OCI-LY7 (cell line): Measurements from ENCODE around the gene SLC25A1.

Source experiments
- EZH2phosphoT487 ChIP-seq: fragments of 200-600 bp; sonication (generic); IDR thresholded peaks from 2 replicates; pipeline ENCODE4 v1.6.1; 2018; ENCODE audit warnings: low read depth, borderline replicate concordance, mild to moderate bottlenecking, mixed run types, antibody characterized with exemption, low read length, moderate library complexity, mixed read lengths
- TF ChIP-seq, protein P1 (sequence below): fragments of 200-600 bp; sonication (generic); conservative IDR thresholded peaks from 2 replicates; pipeline ENCODE4 v1.5.1; 2014; ENCODE audit warnings: mild to moderate bottlenecking, antibody characterized with exemption, low read length, moderate library complexity, mixed read lengths

GRCh38 chr22:19174106-19175025, 4.2 kb downstream of the SLC25A1 start:
- TF ChIP-seq, protein P1, sequence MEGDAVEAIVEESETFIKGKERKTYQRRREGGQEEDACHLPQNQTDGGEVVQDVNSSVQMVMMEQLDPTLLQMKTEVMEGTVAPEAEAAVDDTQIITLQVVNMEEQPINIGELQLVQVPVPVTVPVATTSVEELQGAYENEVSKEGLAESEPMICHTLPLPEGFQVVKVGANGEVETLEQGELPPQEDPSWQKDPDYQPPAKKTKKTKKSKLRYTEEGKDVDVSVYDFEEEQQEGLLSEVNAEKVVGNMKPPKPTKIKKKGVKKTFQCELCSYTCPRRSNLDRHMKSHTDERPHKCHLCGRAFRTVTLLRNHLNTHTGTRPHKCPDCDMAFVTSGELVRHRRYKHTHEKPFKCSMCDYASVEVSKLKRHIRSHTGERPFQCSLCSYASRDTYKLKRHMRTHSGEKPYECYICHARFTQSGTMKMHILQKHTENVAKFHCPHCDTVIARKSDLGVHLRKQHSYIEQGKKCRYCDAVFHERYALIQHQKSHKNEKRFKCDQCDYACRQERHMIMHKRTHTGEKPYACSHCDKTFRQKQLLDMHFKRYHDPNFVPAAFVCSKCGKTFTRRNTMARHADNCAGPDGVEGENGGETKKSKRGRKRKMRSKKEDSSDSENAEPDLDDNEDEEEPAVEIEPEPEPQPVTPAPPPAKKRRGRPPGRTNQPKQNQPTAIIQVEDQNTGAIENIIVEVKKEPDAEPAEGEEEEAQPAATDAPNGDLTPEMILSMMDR, result no peak
- TF ChIP-seq EZH2phosphoT487, result no peak
